ENCODE data around the gene AFDN.

Gene AFDN

DNA sequence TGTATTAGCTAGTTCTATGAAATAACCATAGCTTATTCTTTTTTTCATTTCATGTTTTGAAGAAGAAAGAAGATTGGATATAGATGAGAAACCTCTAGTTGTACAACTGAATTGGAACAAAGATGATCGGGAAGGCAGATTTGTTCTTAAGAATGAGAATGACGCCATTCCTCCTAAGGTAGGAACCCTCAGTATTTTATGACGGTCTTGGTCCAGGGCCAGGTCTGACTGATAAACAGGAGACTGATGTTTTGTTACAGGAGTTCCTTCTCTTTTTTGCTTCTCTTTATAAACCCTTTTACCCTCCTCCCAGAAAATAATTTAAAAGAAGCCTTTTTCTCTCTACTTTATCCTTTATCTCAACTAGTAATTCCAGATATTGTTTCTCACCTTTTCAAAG lies 43.6 kb downstream of the AFDN start:
- in situ Hi-C loops (cut with HindIII; ENCODE audit: low sequenced_read_pairs), result no loop called here

DNA sequence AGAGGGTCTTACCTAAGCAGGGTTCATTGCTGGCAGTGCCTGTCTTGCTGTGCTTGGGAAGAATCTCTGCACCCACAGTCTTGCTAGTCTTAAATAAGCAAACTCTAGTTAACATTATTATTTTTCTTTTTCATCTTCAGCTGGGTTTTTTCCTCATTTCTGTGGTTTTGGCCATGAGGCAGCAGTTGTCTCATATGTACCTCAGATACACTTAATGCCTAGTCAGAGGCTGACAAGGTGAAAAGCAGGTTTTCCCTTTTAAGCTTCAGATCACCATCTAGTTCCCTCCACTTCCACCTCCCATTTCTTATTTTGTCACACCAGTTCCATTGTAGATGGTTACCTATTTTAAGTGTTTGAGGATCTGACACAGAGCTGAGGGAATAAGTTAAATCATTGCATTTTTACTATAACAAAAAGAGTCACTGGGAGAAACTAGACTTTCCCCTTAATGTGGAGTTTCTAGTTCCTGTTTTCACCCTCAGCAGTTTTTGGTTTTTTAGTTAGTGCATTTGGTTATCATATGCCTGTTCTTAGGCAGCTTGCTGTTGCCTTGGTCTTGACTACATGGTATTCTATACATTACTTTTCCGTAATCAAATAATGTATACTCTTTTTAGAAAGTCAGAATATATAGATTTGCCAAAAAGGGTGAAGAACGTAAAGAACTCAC lies 46.0 kb downstream of the AFDN start:
- in situ Hi-C loops (cut with HindIII; ENCODE audit: low sequenced_read_pairs), result no loop called here

DNA sequence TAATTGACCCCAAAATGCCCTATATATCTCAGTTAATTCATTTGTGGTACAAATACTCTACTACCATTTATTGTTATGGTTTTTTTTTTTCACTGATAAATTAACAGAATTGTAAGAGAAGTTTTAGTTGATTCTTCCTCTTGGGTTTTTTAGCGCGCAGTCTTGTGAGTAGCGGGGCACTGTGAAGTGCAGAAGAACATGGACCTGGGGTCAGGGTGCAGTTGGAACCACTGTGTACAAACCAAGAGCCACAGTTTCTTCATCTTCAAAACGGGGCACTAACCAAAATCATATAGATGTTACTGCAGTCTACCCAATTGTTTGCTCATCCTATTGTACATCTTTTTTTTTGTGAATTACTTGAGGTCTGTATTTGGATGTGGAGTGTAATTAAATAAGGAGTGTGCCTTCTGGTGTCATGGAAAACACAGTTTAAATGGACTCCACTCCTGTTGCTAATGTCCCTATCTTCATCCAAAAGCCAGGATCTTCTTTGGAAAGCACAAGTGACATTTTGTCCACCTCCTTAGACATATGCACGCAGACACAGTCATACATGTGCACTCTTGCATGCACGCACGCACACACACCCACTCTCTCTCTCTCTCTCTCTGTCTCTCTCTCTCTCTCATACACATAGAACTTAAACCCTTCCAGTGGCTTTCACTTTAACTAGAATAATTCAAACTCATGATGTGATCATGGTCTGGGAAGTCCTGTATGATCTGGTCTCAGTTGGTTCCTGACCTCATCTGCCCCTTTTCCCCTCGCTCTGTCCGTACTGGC lies 51.5 kb downstream of the AFDN start:
- in situ Hi-C loops (cut with HindIII; ENCODE audit: low sequenced_read_pairs), result no loop called here

DNA sequence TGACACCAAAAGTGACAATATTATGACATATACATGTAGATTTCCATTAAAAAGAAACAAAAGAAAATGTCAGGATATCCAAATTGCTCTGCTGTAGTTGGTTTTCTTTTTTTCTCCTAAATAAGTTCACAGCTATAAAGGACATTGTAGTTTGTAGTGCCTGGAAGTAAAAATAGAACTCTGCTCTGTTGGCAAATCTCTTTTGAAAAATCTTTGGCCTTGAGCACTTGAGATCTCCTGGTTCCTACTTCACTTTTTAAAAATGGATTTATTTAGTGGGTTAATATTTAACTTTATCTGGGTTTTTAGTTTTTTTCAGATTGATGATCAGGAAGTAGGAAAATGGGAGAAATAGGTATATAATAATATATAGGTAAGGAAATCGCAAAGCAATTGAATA lies 52.9 kb downstream of the AFDN start:
- in situ Hi-C loops (cut with HindIII; ENCODE audit: low sequenced_read_pairs), result no loop called here

DNA sequence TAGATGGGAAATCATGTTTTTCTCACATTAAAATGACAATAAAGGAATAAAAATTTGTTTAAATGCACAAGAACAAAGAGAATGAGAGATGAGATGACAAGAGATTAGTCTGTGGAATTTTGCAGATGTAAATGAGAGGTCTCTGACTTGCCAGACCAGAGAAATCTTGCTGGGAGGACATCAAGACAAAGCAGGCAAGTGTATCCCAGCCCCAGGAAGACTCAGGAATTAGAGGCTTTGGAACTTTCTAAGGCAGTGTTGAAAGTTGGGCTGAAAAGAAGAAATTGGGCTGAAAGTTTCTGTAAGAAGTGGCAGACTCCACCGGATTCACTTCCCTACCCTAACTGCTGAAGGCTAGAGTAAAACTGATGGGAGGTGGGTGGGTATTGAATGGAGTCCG lies 54.6 kb downstream of the AFDN start:
- in situ Hi-C loops (cut with HindIII; ENCODE audit: low sequenced_read_pairs), result no loop called here

DNA sequence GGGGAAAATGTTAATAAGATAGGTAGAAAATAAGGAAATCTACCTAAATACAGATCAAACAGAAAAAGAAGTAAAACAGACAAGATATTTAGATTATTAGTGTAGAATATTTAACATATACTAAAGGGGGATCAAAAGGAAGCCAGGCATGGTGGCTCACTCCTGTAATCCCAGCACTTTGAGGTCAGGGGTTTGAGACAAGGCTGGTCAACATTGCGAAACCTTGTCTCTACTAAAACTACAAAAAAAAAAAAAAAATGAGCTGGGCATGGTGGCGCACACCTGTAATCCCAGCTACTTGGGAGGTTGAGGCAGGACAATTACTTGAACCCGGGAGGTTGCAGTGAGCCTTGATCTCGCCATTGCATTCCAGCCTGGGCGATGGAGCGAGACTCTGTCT lies 55.5 kb downstream of the AFDN start:
- in situ Hi-C loops (cut with HindIII; ENCODE audit: low sequenced_read_pairs), result no loop called here

DNA sequence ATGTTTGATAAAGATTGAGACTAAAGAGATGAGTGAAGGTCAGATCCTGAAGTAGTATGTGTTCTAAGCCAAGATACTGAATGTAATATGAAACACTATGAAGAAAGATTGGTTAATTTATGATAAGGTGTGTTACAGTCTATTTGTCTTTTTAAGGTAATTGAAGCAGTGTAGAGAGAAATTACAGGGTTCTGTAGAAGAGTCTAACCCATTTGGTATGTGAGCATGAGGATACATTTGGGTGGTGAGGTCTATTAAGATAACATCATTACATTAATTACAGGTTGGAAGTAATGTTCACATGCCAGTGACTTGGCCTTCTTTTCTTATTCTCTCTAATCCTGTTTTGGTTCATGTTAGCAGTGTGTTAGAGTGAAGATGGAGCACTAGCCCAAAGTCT lies 61.4 kb downstream of the AFDN start:
- in situ Hi-C loops (cut with HindIII; ENCODE audit: low sequenced_read_pairs), result no loop called here

DNA sequence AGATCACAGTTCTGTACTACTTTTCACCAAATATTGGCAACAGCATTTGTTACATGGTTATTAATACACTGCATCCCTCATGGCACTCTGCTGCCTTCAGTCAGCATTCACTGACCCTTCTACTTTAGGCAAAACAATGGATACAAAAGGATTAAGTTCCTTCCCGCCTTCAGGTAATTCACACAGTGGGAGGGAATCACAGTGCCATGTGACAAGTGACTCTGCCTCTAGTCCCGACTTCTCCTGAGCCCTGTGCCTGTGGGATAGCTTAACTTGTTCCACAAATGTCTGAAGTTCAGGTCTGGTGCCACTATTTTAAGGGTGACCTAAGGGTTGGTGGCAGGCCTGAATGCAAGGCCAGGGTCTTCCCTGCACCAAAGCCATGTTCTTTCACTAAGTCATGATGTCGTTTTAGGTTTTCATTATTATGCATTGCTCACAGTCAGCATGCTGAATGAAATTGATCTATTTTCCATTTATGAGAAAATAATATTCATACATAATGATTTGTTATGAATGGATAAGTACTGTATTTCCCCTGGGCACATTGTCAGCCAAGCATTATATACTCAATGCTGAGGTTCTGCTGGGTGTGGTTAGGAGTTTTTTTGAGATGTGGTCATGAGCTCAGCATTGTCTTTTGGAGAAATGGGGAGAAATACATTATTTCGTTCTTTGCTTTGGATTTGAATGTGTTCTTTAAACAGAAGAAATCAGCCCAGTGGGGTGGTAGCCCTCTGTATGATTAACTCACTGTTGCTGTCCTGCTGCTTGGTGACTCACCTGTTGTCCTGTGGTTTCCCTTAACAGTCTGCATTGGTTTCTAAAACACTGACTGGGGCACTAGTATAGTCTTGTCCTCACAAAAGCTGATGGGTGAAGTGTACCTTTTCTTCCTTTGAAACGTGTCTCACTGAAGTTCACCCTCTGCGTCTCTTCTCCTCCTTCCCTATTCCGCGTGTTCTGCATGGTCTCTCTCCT lies 66.4 kb downstream of the AFDN start:
- in situ Hi-C loops (cut with HindIII; ENCODE audit: low sequenced_read_pairs), result no loop called here

DNA sequence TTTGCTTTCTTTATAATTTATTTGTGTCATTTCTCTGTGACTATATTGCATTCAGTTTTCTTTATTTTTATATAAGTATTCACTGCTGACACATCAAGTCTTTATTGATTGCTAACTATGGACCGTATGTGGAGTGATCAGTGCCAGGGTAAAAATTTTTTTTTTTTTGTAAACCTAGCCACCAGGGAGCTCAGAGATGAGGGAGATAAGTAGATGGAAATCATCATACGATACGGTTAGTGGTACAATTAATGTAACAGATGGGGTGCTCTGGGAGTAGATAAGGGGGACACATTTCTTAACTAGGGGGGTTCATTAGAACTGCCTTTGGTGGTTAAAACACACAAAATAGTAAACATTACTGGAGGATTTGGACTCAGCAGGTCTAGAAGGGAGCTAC lies 68.3 kb downstream of the AFDN start:
- in situ Hi-C loops (cut with HindIII; ENCODE audit: low sequenced_read_pairs), result no loop called here

DNA sequence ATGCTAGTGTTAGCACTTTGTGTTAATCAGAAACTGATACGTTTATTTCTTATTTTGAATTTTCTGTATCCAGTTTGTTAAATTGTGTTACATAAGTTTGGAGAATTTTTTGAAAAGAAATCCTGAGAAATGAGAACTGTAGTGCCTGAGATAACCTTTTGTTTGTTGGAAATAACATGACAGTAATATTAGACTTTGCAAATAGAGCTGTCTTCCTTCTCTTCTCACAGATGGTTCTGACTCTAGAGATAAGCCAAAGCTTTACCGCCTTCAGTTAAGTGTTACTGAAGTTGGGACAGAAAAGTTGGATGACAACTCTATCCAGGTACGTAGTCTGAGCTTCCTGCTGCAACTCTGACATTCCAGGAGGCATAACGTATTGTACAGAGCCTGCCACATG lies 69.9 kb downstream of the AFDN start:
- in situ Hi-C loops (cut with HindIII; ENCODE audit: low sequenced_read_pairs), result no loop called here

DNA sequence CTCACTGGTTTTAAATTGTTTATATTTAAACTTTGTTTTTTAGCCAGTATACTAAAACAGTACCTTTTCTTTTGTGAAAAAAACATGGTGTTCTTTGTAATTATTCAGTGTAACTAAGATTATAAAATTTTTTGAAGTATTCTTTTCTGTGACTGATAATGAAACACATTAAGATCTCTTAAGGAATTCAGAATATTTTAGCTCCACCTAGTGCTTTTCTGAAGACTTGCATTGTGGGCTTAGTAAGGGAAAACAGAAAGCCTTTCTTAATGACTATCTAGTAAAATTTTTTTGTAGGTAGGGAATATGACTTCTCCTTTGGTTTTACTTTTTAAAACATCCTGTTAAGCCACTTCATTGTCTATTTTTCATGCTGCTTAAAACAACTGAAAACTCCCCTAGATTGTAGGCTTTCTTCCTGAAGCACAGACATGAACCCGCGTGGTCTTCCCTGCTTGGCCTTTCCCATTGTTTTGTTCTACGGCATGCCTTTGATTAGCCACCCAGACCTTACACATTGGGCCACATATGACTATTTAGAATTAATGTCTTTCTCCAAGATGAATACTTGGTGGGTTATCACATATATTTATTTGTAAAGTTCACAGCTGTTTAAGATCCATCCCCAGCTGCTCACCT lies 72.1 kb downstream of the AFDN start:
- in situ Hi-C loops (cut with HindIII; ENCODE audit: low sequenced_read_pairs), result no loop called here

DNA sequence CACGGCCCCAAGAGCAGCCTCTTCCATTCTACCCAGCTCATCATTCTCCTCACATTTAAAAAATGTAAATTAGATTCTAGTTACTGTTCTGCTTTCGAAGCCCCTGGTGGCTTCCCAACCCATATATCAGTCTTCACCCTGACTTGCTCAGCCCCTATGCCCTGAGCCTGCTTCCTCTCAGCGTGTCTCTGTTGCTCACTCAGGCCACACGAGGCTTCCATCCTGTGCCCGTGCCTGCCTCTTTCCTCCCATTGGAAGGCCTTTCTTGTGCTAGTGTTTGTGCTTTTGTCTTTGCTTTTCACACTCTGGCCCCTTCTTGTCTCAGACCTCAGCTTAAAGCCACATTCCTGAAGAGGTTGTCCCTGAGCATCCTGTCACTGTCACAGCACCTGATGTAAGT lies 78.1 kb downstream of the AFDN start:
- in situ Hi-C loops (cut with HindIII; ENCODE audit: low sequenced_read_pairs), result no loop called here

DNA sequence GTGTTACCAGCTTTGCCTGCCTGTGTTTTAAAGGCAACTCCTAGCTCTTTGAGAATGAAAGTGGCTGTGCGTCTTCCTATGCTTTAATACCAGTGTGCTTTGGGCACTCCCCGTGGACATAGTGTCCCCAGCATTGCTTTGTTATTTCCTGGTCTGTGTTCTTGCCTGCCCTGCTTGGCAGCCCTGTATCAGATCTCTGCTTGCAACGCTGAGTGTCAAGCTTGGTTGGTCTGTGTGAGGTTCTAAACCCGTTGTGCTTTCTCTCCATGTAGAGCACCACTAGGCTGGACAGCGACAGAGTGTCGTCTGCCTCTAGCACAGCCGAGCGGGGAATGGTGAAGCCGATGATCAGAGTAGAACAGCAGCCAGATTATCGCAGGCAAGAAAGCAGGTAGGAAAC lies 80.2 kb downstream of the AFDN start:
- in situ Hi-C loops (cut with HindIII; ENCODE audit: low sequenced_read_pairs), result no loop called here

DNA sequence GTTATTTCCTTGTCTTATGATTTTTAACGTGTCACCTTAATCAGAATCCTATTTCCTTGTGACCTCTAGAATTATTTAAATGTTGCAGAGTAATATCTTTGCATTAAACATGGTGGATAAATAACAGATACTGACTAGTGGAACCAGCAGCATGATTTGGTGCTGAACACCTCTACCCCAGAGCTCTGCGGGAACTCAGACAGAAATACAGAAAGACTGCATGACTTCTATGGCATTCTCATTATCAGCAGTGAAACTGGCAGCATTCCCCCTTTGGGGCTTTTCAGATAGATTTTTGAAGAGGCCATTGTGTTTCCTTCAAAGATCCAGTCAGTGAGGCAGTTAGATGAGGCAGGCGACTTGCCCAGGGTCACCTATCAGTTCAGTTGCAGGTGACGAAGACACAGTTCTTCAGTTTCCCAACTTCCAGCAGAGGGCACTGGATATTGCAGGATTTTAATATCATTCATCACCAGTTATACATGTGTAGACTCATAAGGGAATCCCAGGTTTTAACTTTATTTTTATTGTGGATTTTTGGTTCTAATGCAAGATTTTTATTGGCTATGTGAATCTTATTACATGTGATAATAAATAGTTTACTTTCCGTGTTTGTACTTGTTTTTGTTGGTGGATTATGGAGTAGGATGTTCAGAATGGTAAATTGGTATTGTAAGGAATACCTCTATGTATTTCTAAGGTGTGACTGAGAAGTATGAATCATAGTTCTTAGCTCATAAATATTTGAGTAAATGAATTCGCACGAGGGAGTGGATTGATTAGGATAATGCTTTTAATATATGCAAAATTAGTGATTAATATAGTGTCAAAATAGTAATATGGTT lies 81.3 kb downstream of the AFDN start:
- in situ Hi-C loops (cut with HindIII; ENCODE audit: low sequenced_read_pairs), result no loop called here

DNA sequence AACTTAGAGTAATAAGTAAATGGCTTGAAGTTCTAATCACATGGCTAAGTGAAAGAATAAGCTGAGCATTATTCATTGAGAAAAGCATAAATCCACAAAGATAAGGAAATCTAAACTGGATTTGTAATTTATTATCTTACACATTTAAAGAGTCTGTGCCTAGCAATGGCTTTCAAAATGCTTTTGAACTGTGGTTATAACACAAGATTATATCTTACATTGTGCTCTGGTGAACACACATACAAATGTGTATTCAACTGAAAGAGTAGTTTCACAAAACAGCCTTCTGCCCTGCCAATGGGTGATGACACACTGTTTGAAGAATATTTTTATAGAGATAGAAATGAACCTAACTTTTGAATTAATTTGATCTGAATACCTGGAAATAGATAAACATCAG lies 83.3 kb downstream of the AFDN start:
- in situ Hi-C loops (cut with HindIII; ENCODE audit: low sequenced_read_pairs), result no loop called here

DNA sequence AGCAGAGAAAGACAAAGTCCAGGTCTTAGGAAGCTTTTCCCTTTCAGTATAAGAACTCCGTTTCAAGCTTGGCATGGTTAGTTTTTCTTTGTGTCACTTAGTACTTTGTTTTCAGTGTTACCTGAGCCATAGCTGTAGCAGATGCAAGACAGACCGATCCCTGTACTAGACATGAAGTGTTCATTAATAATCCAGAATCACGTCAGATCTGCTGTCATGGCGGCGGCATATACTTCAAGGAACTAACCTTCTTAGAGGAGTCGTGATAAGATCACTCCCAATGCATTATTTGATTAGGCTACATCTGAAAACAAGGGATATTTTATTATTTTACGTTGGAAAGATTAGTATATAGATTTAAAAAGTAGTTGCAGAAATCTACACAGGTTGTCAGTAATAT lies 83.9 kb downstream of the AFDN start:
- in situ Hi-C loops (cut with HindIII; ENCODE audit: low sequenced_read_pairs), result no loop called here

DNA sequence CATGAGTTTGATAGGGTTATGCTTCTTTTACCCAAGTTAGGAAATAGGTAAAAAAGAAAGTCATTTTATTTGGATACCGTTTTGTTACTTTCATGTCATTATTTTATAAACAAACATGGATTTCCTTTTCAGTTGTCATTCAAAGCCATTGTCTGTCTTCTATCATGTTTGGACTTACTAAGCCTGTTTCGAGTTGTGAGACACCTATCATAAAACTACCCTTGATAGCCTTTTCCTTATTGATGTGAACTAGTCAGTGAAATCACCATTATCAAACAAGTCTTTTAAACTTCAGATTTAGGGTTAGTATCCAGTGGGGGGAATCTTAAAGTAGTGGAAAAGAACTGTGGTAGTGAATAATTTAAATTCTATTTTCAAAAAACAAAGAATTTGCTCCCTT lies 85.8 kb downstream of the AFDN start:
- in situ Hi-C loops (cut with HindIII; ENCODE audit: low sequenced_read_pairs), result no loop called here

DNA sequence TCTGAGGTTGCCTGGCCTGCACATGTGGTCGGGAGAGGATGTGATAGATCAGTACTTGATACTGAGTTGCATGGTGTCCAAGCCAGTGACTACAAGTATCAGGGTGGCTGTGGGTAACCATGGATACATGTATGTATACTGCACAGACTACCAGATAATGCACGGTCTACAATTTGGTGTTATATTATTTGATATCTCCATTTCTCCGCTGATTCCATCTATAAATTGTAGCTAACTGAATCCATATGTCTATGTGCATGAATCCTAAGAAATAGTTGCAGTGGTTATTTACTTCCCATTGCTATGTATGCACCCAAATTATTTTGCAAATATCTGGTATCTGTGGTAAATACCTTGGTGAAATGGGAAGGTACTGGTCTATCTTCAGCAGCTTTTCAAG lies 87.0 kb downstream of the AFDN start:
- in situ Hi-C loops (cut with HindIII; ENCODE audit: low sequenced_read_pairs), result no loop called here

DNA sequence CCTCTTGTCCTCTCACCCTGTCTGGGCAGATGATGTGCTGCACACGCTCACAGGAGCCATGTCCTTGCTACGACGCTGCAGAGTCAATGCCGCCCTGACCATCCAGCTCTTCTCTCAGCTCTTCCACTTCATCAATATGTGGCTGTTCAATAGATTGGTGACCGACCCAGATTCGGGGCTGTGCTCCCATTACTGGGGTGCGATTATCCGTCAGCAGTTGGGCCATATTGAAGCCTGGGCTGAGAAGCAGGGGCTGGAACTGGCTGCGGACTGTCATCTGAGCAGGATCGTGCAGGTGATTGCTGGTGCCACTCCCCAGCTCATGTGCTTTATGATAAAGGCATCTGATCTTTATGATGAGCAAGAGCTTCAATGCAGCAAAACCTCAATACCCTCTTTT lies 88.4 kb downstream of the AFDN start:
- in situ Hi-C loops (cut with HindIII; ENCODE audit: low sequenced_read_pairs), result no loop called here

DNA sequence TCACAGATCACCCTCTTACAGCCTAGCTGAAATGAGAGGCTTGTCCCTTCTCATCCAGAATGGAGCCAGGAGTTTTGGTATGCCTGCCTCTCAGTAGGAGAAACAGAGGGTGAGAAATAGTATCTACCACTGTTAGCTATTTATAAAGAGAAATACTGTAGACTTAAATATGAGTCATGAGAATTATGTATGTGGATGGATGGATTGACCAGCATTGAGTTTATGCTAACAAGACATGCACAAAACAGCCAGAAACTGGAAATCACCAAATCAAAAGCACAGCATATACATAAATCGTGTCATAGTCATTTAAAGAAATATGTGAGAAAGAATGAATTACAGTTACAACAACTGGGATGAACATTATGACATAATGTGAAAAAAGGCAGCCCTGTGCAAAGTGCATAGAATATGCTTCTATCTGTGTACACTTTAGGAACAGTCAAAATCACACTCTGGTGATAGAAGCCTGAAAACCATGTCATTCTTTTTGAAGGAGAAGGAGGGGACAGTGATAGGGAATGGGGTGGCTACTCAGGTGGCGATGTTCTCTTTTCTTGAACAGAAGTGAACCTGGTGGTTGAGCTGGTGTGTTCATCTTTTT lies 90.9 kb downstream of the AFDN start:
- in situ Hi-C loops (cut with HindIII; ENCODE audit: low sequenced_read_pairs), result no loop called here
